Motor neuron (in vitro differentiated cells): ENCODE results near the gene ZC3H7A. TPM values are rescaled to one million over a fixed set of nuclear protein-coding genes. Genes with fewer than 3 reads are reported as not detected.
"Not testable (repeated sequence)": the region's sequence is repeated elsewhere in the genome, so short reads cannot be mapped to it uniquely, and the experiment has no call there.

Experiments used
- ATAC-seq, 8 experiments: fragments of 200-7000 bp; cut with Tn5 transposase; replicated peaks in 6 of 8; 2 replicates each; pipeline ENCODE4 v1.8.0; 2021; ENCODE audit warnings: mild to moderate bottlenecking in 8 of 8, moderate library complexity in 8 of 8
- H3K27ac ChIP-seq, 2 donors: fragments of 250-450 bp; sonication (Bioruptor Pico); 2 replicates each; pipeline ENCODE4 v1.9.0; 2021; ENCODE audit warnings: antibody characterized with exemption in 2 of 2, mild to moderate bottlenecking in 2 of 2, moderate library complexity in 1 of 2
- H3K4me1 ChIP-seq, 2 donors: fragments of 250-450 bp; sonication (Bioruptor Pico); replicated peaks in 1 of 2; 2 replicates each; pipeline ENCODE4 v1.6.1; 2021; ENCODE audit warnings: antibody characterized with exemption in 2 of 2, mild to moderate bottlenecking in 2 of 2, moderate library complexity in 1 of 2
- H3K4me3 ChIP-seq, 5 donors: fragments of 250-450 bp; sonication (Bioruptor Pico); 2 replicates each; pipeline ENCODE4 v1.9.0; 2021; ENCODE audit warnings: antibody characterized with exemption in 5 of 5, mild to moderate bottlenecking in 5 of 5, moderate library complexity in 4 of 5
- WGBS, 10 experiments: fragments of 450-650 bp; shearing (Covaris generic); methylation state at CpG; one replicate each; pipeline ENCODE4 v1.0.0; 2022; 5-methylcytosine and 5-hydroxymethylcytosine counted together
- in situ Hi-C, 9 experiments: fragments of 400-800 bp; cut with MboI; loops; one replicate each; pipeline ENCODE4 v1.15.0; 2021; ENCODE audit warnings: low sequenced_read_pairs in 9 of 9, low pct_unique_long_range_greater_than_20kb in 2 of 9; ENCODE audit not compliant: unreplicated experiment in 9 of 9
- total RNA-seq, 8 experiments: library from RNA; unstranded; fragments of 300-600 nt; gene quantifications; 2 replicates each; pipeline versions ENCODE4 v1.2.3 to v1.2.4, GENCODE V29; 2022

Gene ZC3H7A
- 10 to 100 TPM; 23.0 to 82.7 (median 39.3) TPM for total RNA-seq

GRCh38 chr16:11797166-11797956 is at the start of gene ZC3H7A:
Gene ZC3H7A, minus strand, starts transcription at chr16:11797258. Its CDS starts 14,904 bp downstream, at chr16:11782354.
- peak; percentile 81 to 98 (median 98) for ATAC-seq
- in situ Hi-C loops, result no loop called here
- peak within 1 kb of the TSS; percentile 60 to 96 (median 79) for H3K4me3 ChIP-seq
- peaks cover 20 to 22% of the 10 kb centered on the region in 2 donors for H3K4me1 ChIP-seq
- 0 to 1% (median 0%) methylated on average over 2 to 13 of the region's 80 CpGs; no CpG with 5 or more reads in 6 of the 10 experiments for WGBS, 10 experiments
- H3K27ac ChIP-seq, result peak within 1 kb of the TSS; percentile 94 to 95

GRCh38 chr16:11844499-11844898 is 47.4 kb upstream of the ZC3H7A start:
- 60 to 100% (median 100%) methylated on average over 1 to 3 of the region's 4 CpGs; no CpG with 5 or more reads in 3 of the 10 experiments for WGBS, 10 experiments
- Histone ChIP-seq H3K4me1 (no peaks in the 10 kb centered on the region), H3K4me3 (no peak overlapping the region), H3K27ac (no peak overlapping the region)
- ATAC-seq, result no peak
- in situ Hi-C loops, result no loop called here

- in situ Hi-C loops, result no loop called here
- no peak overlapping the region for H3K27ac ChIP-seq
- 83 to 100% (median 99%) methylated on average over 1 to 5 of the region's 5 CpGs; no CpG with 5 or more reads in 2 of the 10 experiments for WGBS, 10 experiments
- no peaks in the 10 kb centered on the region for H3K4me1 ChIP-seq
- H3K4me3 ChIP-seq, result no peak overlapping the region
- ATAC-seq, result no peak
Observed at GRCh38 chr16:11843861-11844260, 46.8 kb upstream of the ZC3H7A start.

GRCh38 chr16:11843206-11843605 is 46.1 kb upstream of the ZC3H7A start:
- WGBS, 10 experiments, result 80 to 100% (median 96%) methylated on average over 1 to 7 of the region's 11 CpGs; no CpG with 5 or more reads in 2 of the 10 experiments
- in situ Hi-C loops, result no loop called here
- Histone ChIP-seq H3K4me1 (no peaks in the 10 kb centered on the region), H3K27ac (no peak overlapping the region), H3K4me3 (no peak overlapping the region)
- ATAC-seq, result no peak

- whole genome bisulfite sequencing, 10 experiments, result 79 to 100% (median 98%) methylated on average over 1 to 7 of the region's 7 CpGs; no CpG with 5 or more reads in 1 of the 10 experiments
- ATAC-seq, result no peak
- H3K4me3 ChIP-seq, result no peak overlapping the region
- in situ Hi-C loops, result no loop called here
- H3K27ac ChIP-seq, result no peak overlapping the region
- peaks cover 0 to 5% of the 10 kb centered on the region in 2 donors for H3K4me1 ChIP-seq
Observed at GRCh38 chr16:11841026-11841425, 44.0 kb upstream of the ZC3H7A start.

- Histone ChIP-seq H3K27ac (no peak overlapping the region), H3K4me3 (no peak overlapping the region), H3K4me1 (peaks cover 0 to 5% of the 10 kb centered on the region in 2 donors)
- WGBS, 10 experiments, result 0 to 91% (median 65%) methylated on average over 1 to 7 of the region's 7 CpGs; no CpG with 5 or more reads in 2 of the 10 experiments
- in situ Hi-C loops, result no loop called here
- ATAC-seq, result peak in 6 of 8 experiments; percentile 30 to 88 (median 62)
Observed at GRCh38 chr16:11836650-11837244, 39.7 kb upstream of the ZC3H7A start.

- 0 to 53% (median 45%) methylated on average over 2 to 8 of the region's 9 CpGs; no CpG with 5 or more reads in 2 of the 10 experiments for WGBS, 10 experiments
- in situ Hi-C loops, result no loop called here
- H3K4me3 ChIP-seq, result no peak overlapping the region
- ATAC-seq, result peak in 3 of 8 experiments; percentile 22 to 46 (median 46)
- no peak overlapping the region for H3K27ac ChIP-seq
- peaks cover 0 to 5% of the 10 kb centered on the region in 2 donors for H3K4me1 ChIP-seq
Observed at GRCh38 chr16:11835891-11836649, 39.0 kb upstream of the ZC3H7A start.

GRCh38 chr16:11835309-11835708 is 38.3 kb upstream of the ZC3H7A start:
- peaks cover 0 to 5% of the 10 kb centered on the region in 2 donors for H3K4me1 ChIP-seq
- WGBS, 10 experiments, result 50 to 100% (median 96%) methylated on average over 1 to 4 of the region's 4 CpGs; no CpG with 5 or more reads in 2 of the 10 experiments
- peak overlapping the region in 1 of 2 donors; percentile 46 for H3K27ac ChIP-seq
- H3K4me3 ChIP-seq, result no peak overlapping the region
- ATAC-seq, result no peak
- in situ Hi-C loops, result no loop called here

GRCh38 chr16:11833951-11834695 is 37.1 kb upstream of the ZC3H7A start:
- ATAC-seq, result peak in 1 of 8 experiments; percentile 38
- in situ Hi-C loops, result no loop called here
- H3K27ac ChIP-seq, result no peak overlapping the region
- H3K4me1 ChIP-seq, result peaks cover 0 to 5% of the 10 kb centered on the region in 2 donors
- no peak overlapping the region for H3K4me3 ChIP-seq
- 37 to 100% (median 91%) methylated on average over 1 to 6 of the region's 6 CpGs; no CpG with 5 or more reads in 2 of the 10 experiments for WGBS, 10 experiments

- in situ Hi-C loops, result no loop called here
- no peak for ATAC-seq
- WGBS, 10 experiments, result 66 to 100% (median 84%) methylated on average over 1 to 5 of the region's 5 CpGs; no CpG with 5 or more reads in 1 of the 10 experiments
Observed at GRCh38 chr16:11828696-11829095, 31.6 kb upstream of the ZC3H7A start.

GRCh38 chr16:11825520-11826165 is 28.6 kb upstream of the ZC3H7A start:
- in situ Hi-C loops, H3K4me1 ChIP-seq, H3K27ac ChIP-seq, ATAC-seq, H3K4me3 ChIP-seq: not testable (repeated sequence)
- 37 to 97% (median 82%) methylated on average over 1 to 6 of the region's 13 CpGs for whole genome bisulfite sequencing, 10 experiments

More at GRCh38 chr16:11828696-11829095, 31.6 kb upstream of the ZC3H7A start:
- H3K4me3 ChIP-seq, result no peak overlapping the region
- H3K4me1 ChIP-seq, result no peaks in the 10 kb centered on the region
- no peak overlapping the region for H3K27ac ChIP-seq

GRCh38 chr16:11824362-11824761 is 27.3 kb upstream of the ZC3H7A start:
- peak in 1 of 8 experiments; percentile 27 for ATAC-seq
- in situ Hi-C loops, result loop anchor here in 2 of 9 experiments (25.0 kb wide), 4 partner anchors 287 to 862 kb away; a partner anchor contains a TSS
- H3K4me3 ChIP-seq, result no peak overlapping the region
- 0 to 94% (median 80%) methylated on average over 1 to 5 of the region's 5 CpGs; no CpG with 5 or more reads in 1 of the 10 experiments for WGBS, 10 experiments
- H3K4me1 ChIP-seq, result no peaks in the 10 kb centered on the region
- no peak overlapping the region for H3K27ac ChIP-seq
